Activated gamma-delta T cell treated with Interleukin-2 at 50 U/mL for 16 hours (primary cell): ENCODE data around the gene HOXB2.
A peak's percentile ranks its signal among the peaks of the same experiment; 100 is the strongest.

Source experiments
- DNase-seq: peaks from one replicate; pipeline ENCODE4 v3.0.0-alpha.2; 2020

HOXB2 gene

GRCh38 chr17:48551596-48552465 is 6.9 kb upstream of the HOXB2 start:
- no peak for DNase-seq

GRCh38 chr17:48551214-48551555 is 6.3 kb upstream of the HOXB2 start:
- no peak for DNase-seq

GRCh38 chr17:48550502-48551213 is 5.7 kb upstream of the HOXB2 start:
- DNase-seq: no peak

GRCh38 chr17:48549914-48550501 is 5.1 kb upstream of the HOXB2 start:
- no peak for DNase-seq

- no peak for DNase-seq
Observed at GRCh38 chr17:48549281-48549630, 4.3 kb upstream of the HOXB2 start.

- DNase-seq: no peak
Observed at GRCh38 chr17:48548523-48549280, 3.8 kb upstream of the HOXB2 start.

GRCh38 chr17:48547808-48548522 is 3.1 kb upstream of the HOXB2 start:
- peak; percentile 32 for DNase-seq

GRCh38 chr17:48546924-48547807 is 2.3 kb upstream of the HOXB2 start:
- no peak for DNase-seq

- no peak for DNase-seq
Observed at GRCh38 chr17:48546137-48546923, 1.4 kb upstream of the HOXB2 start.

GRCh38 chr17:48545539-48545938 is 630 bp upstream of the HOXB2 start:
- no peak for DNase-seq

GRCh38 chr17:48544349-48545021 is 424 bp downstream of the HOXB2 start:
- peak; percentile 26 for DNase-seq

GRCh38 chr17:48543854-48544348 is 1.0 kb downstream of the HOXB2 start:
- peak; percentile 20 for DNase-seq

GRCh38 chr17:48543107-48543853 is 1.6 kb downstream of the HOXB2 start:
- peak; percentile 56 for DNase-seq

GRCh38 chr17:48542698-48543106 is 2.2 kb downstream of the HOXB2 start:
- DNase-seq: no peak

GRCh38 chr17:48542114-48542656 is 2.7 kb downstream of the HOXB2 start:
- no peak for DNase-seq

GRCh38 chr17:48541577-48542113 is 3.3 kb downstream of the HOXB2 start:
- peak; percentile 22 for DNase-seq

GRCh38 chr17:48541036-48541576 is 3.8 kb downstream of the HOXB2 start:
- DNase-seq: no peak

GRCh38 chr17:48540213-48540612 is 4.7 kb downstream of the HOXB2 start:
- no peak for DNase-seq
